Measurements from ENCODE around the gene KCTD3. TPM values are rescaled to one million over a fixed set of nuclear protein-coding genes. Genes with fewer than 3 reads are reported as not detected.
A peak's percentile ranks its signal among the peaks of the same experiment; 100 is the strongest.

KCTD3 gene
- total RNA-seq, 4 donors from 2014 or later = 33.4 to 80.4 (median 59.1) TPM

DNA sequence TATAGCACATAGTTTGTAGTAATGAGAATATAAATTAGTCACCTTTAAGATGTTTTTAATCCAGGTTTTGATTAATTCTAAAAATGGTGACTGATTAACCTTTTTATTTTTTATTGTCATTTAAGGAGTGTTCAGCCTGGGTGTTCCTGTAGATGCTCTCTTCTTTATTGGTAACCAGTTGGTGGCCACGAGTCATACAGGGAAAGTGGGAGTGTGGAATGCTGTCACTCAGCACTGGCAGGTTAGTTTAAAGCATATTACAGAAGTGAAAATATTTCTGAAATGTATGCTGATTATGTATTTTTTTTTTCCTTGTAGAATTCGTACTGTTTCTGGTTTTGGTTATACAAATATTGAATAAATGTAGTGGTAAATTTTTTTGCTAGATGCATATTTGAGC lies 28.1 kb downstream of the KCTD3 start:
- no peaks in the 10 kb centered on the region for H3K9me3 ChIP-seq
- H3K27me3 ChIP-seq = no peaks in the 10 kb centered on the region
- H3K36me3 ChIP-seq = peaks cover 0 to 8% (median 0%) of the 10 kb centered on the region in 4 donors
- in situ Hi-C loops (cut with MboI; ENCODE audit: low pct_ligation_motif_present in 1 of 4, low pct_unique_long_range_greater_than_20kb in 1 of 4, low sequenced_read_pairs in 3 of 4) = no loop called here
- H3K4me3 ChIP-seq = no peak overlapping the region
- TF ChIP-seq EP300 (IDR thresholded peaks at IDR 0.05; ENCODE audit: low read depth) = no peak
- no peak for TF ChIP-seq CTCF (IDR thresholded peaks at IDR 0.05)
- TF ChIP-seq POLR2A (IDR thresholded peaks at IDR 0.05) = no peak
- TF ChIP-seq POLR2AphosphoS5 (IDR thresholded peaks at IDR 0.05) = no peak
- 76 to 78% methylated on average over 2 of the region's 2 CpGs for WGBS, 2 donors (ENCODE audit: low coverage in 1 of 2)
- no peak for DNase-seq
- intact Hi-C loops (cut with DNase I; ENCODE audit: low total_unique reads) = no loop called here
- peaks cover 0 to 27% (median 10%) of the 10 kb centered on the region in 4 donors for H3K4me1 ChIP-seq
- H3K27ac ChIP-seq = no peak overlapping the region

- Histone ChIP-seq H3K27me3 (no peaks in the 10 kb centered on the region), H3K4me1 (peaks cover 0 to 29% (median 8%) of the 10 kb centered on the region in 4 donors), H3K36me3 (peaks cover 0 to 14% (median 2%) of the 10 kb centered on the region in 4 donors), H3K9me3 (no peaks in the 10 kb centered on the region), H3K27ac (no peak overlapping the region), H3K4me3 (no peak overlapping the region)
- no peak for DNase-seq
- TF ChIP-seq EP300 (IDR thresholded peaks at IDR 0.05; ENCODE audit: low read depth) = no peak
- no peak for TF ChIP-seq CTCF (IDR thresholded peaks at IDR 0.05)
- no peak for TF ChIP-seq POLR2AphosphoS5 (IDR thresholded peaks at IDR 0.05)
- TF ChIP-seq POLR2A (IDR thresholded peaks at IDR 0.05) = no peak
- intact Hi-C loops (cut with DNase I; ENCODE audit: low total_unique reads) (no loop called here), in situ Hi-C loops (cut with MboI; ENCODE audit: low pct_ligation_motif_present in 1 of 4, low pct_unique_long_range_greater_than_20kb in 1 of 4, low sequenced_read_pairs in 3 of 4) (no loop called here)
Observed at GRCh38 chr1:215597961-215598360, 30.9 kb downstream of the KCTD3 start.

DNA sequence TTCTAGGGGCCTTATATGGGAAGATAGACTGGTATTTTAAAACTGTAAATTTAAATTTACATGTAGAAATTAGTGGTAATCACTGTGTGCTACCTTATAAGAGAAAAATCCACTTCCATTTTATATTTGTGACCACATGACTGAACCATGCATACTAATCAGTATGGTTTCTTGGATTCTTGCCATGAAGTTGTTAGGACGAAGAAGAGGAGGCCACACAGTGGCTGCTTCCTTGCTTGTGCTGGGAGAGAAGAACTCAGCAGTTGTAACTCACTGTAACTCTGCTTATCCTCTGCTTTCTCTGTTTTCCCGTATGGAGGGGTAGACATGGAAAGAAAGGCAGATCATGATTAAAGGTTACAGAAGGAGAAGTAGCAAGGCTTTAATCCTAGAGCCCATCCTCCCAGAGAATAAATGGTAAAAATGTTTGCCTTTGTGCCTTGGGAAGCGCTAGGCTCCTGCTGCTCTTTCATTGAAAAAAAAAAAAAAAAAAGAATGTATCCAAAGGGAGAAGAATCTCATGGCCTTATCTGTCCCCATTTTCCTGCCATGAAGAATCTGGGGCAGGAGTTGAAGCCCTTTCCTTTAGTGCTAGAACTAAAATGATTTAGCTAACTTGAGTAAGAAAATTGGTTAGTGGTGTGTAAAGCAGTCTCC lies 32.4 kb downstream of the KCTD3 start:
- Histone ChIP-seq H3K9me3 (no peaks in the 10 kb centered on the region), H3K27me3 (no peaks in the 10 kb centered on the region), H3K4me3 (no peak overlapping the region), H3K4me1 (peaks cover 0 to 25% (median 8%) of the 10 kb centered on the region in 4 donors), H3K27ac (peak overlapping the region in 1 of 4 donors; percentile 13), H3K36me3 (peaks cover 0 to 19% (median 4%) of the 10 kb centered on the region in 4 donors)
- in situ Hi-C loops (cut with MboI; ENCODE audit: low pct_ligation_motif_present in 1 of 4, low pct_unique_long_range_greater_than_20kb in 1 of 4, low sequenced_read_pairs in 3 of 4) = no loop called here
- no peak for DNase-seq
- intact Hi-C loops (cut with DNase I; ENCODE audit: low total_unique reads) = no loop called here
- 50 to 63% methylated on average over 3 of the region's 3 CpGs for WGBS, 2 donors (ENCODE audit: low coverage in 1 of 2)
- TF ChIP-seq POLR2A (IDR thresholded peaks at IDR 0.05) (no peak), EP300 (IDR thresholded peaks at IDR 0.05; ENCODE audit: low read depth) (no peak), CTCF (IDR thresholded peaks at IDR 0.05) (no peak), POLR2AphosphoS5 (IDR thresholded peaks at IDR 0.05) (no peak)

GRCh38 chr1:215600258-215600792 lies 33.2 kb downstream of the KCTD3 start:
- Histone ChIP-seq H3K9me3 (no peaks in the 10 kb centered on the region), H3K27ac (peak overlapping the region in 1 of 4 donors; percentile 13), H3K4me1 (peaks cover 0 to 17% (median 6%) of the 10 kb centered on the region in 4 donors), H3K36me3 (peaks cover 0 to 19% (median 4%) of the 10 kb centered on the region in 4 donors), H3K4me3 (no peak overlapping the region), H3K27me3 (no peaks in the 10 kb centered on the region)
- intact Hi-C loops (cut with DNase I; ENCODE audit: low total_unique reads) (no loop called here), in situ Hi-C loops (cut with MboI; ENCODE audit: low pct_ligation_motif_present in 1 of 4, low pct_unique_long_range_greater_than_20kb in 1 of 4, low sequenced_read_pairs in 3 of 4) (no loop called here)
- TF ChIP-seq POLR2A (IDR thresholded peaks at IDR 0.05) (no peak), EP300 (IDR thresholded peaks at IDR 0.05; ENCODE audit: low read depth) (no peak), POLR2AphosphoS5 (IDR thresholded peaks at IDR 0.05) (no peak), CTCF (IDR thresholded peaks at IDR 0.05) (no peak)
- no peak for DNase-seq
